G401.6 (cell line): ENCODE measurements around the gene SLAIN1.

Experiments used
- FAIRE-seq: peaks from 2 replicates; lab custom pipeline; 2012; peaks lifted over from hg19 to GRCh38; lab: Jason Lieb, UNC

The SLAIN1 gene

DNA sequence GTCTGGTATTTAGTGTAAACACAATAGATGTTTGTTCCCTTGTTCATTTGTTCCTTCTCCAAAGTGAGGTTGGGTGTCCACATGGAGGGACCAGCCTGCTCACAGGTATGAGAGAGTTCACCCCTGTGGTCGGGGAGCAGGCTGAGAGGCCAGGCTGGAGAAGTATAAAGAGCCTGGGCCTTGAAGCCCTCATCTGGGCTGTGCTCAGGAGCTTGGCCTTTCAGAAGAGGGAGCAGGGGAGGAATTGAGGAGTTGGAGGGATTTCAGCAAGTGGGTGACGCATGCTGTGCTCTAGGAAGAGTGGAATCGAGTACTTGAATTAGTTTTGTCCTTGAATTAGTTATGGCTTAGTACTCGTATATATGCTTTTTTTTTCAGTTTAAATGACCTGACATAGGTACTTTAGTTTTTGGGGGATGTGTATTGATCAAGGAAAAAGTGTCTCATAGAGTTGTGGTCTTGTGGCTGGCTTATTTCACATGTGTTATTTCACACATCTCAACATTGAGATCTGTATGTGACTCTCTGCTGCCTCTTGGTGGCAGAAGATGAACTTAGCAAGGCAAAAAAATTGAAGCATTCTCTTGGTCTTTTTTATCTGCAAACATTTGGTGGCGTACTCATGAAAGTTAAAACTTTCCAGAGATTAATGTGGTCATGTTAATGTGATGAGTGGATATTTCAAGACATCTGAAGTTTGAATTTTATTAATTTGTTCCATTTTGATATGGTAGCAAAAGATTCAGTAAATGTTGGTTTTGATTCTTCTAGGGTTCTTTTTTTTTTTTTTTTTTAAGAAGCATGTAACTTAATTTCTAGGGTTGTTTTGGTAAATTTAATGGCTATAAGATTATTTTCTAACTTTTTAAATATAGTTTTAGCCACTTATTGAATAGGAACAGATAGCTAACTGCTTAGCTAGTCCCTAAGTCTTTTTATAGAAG lies 54.3 kb downstream of the SLAIN1 start:
- peak; percentile 87 for FAIRE-seq

DNA sequence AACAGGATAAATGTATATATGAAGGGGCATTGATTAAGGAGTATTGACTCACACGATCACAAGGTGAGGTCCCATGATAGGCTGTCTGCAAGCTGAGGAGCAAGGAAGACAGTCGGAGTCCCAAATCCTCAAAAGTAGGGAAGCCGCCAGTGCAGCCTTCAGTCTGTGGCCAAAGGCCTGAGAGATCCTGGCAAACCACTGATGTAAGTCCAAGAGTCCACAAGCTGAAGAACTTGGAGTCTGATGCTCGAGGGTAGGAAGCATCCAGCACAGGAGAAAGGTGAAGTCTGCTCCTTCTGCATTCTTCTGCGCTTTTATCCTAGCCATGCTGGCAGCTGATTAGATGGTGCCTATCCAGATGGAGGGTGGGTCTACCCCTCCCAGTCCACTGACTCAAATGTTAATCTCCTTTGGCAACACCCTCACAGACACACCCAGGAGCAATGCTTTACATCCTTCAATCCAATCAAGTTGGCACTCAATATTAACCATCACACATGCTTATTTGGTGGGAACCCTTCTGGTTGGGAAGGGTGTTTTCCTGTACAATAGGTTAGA lies 55.1 kb downstream of the SLAIN1 start:
- FAIRE-seq, result no peak

DNA sequence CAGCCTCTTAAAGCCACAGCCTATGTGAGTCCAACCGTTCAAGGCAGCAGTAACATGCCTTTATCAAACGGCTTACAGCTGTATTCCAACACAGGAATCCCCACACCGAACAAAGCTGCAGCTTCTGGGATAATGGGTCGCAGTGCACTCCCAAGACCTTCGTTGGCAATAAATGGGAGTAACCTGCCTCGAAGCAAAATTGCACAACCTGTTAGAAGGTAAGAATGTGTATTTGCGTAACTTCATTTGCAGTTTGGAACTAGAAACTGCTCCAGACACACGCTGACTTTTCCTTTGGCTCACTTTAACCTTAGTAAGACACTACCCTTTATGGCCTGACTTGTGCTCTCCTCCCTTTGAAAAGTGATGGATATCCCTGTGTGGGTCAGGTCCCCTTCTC lies 63.4 kb downstream of the SLAIN1 start:
- no peak for FAIRE-seq

DNA sequence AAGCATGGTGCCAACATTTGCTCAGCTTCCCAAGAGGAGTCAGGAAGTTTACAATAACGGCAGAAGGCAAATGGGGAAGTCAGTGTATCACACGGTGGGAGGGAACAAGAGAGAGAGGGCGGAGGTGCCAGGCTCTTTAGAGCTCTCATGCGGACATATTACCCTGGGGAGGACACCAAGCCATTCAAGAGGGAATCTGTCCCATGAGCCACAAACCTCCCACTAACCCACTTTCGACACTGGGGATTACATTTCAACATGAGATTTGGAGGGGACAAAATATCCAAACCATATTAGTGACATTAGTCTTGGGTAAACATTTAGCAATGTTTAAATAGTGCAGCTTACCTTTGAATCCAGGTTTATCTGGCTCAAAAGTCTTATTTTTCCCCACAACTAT lies 69.9 kb downstream of the SLAIN1 start:
- FAIRE-seq, result no peak

DNA sequence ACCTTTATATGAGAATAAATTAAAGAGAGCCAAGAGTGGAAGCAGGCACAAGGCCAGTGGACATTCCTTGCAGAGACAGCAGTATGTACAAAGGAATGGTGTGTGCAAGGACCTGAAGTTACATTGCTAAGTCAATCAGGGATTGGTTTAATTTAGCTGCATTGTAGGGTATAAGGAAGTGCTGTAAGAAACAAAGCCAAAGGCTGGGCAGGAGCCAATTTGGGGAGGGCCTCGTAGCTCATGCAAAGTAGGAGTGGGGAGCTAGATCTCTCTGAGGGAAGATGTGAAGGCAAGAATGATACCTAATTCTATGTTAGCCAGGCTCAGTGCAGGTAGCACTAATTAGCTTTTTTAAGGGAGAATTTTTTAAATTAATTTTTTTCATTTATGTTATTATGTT lies 76.7 kb downstream of the SLAIN1 start:
- no peak for FAIRE-seq

DNA sequence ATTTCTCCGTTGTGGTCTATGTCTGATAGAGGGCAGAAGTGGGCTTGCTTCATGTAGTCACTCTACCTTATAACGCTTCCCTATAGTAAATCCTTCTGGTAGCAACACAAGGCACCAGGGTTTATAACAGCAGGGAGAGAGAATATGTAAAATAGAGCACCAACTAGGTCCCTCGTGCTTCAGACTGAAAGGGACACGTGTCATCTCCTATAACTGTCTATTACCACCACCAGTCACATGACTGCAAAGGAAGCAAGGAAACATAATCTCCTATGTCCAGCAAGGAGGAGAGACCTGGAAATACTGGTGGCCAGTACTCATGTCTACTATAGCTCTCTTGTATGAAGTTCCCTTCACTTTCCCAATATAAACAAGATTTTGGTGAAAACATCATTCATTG lies 79.2 kb downstream of the SLAIN1 start:
- no peak for FAIRE-seq

DNA sequence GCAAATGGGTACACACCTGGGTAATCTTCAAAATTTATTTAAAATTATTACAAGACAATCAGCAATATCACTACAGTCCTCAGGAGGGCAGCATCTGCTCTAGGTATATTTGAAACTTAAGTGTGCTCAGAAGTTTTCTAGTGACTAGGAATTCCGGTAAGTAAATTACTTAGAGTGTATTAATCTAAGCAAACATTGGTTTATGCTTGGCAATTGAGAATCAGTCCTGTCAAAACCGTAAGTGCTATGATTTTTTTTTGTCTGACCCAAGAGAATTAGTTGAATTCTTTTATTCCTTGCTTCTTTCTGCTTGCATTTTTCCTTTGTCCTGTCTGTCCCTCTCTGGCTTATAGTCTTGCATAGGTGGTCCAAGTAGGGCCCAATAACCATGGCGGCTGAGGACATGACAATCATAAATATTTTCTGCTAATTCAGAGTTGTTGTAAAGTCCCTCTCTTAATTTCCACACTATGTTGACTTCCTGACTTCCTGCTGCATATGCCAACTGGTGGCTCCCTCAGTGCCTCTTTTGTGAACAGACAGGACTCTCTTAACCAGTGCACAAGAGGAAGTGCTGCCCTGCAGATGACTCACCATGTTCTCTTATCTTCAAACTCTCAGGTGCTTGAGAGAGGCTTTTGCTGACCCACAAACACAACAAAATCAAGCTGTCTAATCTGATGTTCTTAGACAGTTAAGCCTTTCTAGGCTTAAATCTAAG lies 82.2 kb downstream of the SLAIN1 start:
- peak; percentile 90 for FAIRE-seq

DNA sequence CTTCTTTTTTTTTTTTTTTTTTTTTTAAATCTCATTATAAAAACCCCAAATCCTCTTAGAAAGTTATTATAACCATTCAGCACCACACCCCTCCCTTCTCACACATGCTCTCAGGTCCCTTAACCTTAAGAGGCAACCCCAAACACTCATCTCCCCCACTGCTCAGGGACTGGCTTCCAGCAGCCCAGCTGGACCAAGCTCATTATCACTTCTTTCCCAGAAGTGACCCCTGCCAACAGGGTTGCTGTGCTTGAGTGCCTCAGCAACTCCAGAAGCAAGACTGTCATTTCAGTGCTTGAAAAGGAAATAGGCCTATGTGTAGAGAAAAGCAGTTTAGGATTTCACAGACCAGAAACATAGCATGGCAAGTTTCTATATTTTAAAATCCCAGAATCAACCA lies 84.3 kb downstream of the SLAIN1 start:
- FAIRE-seq, result no peak

DNA sequence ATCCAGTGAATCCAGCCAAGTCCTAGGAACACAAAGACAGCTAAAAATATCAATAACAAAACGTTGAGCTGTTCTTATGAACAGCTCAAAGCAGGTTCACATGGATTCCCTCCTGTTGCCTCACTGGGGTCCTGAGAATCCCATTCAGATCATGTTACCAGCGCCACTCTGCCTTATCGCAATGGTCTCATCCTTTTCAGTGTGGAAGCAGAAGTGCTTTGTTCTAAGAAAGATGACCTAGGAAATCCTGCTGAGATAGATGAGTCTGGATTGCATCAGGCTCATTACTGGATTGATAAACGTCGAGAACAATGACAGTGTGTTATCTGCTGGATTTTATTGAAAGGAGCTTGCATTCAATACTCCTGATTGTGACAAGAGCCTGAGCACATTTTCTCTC lies 87.0 kb downstream of the SLAIN1 start:
- no peak for FAIRE-seq

DNA sequence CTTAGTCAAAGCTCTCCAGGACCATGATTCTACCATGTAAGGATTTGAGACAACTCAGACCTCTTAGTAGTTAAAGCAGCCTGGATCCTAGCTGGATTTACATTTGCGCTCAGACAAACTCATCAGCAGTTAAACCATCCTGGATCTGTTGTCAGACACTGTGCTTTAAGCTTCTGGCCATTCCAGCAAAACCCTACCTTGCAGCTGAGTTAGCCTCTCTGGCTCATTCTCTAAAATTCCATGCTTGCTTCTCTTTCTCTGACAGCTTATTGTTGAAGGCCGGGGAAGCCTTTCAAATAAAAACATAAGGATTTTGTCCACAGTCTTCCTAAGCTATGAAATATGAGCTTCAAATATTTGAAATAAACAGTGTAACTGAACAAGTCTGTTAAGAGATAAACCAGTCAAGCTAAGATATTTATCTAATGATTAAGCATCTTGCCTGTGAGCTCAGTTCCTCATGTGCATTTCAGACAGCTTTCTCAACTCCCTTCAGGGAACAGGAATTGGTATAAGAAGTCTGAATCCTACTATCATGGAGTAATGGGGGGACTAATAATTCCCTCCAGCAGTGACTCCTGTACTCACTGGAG lies 89.3 kb downstream of the SLAIN1 start:
- FAIRE-seq, result no peak

DNA sequence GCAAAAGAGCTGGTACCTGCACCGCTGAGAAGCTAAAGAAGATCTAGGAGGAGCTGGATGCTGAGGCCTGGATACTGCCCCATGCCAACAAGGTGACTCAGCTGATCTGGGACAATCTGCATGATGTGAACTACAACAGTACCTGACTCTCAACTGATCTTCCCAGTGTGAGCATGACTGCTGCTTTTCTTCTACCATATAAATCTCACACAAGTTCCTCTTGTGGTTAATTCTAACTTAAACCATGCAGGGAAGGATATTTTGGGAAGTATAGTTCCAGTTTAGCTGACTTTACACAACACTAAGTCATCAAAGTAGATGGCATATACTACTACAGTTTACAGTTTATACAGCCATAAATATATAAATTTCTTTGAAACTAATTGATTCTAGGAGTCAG lies 91.9 kb downstream of the SLAIN1 start:
- FAIRE-seq, result no peak

DNA sequence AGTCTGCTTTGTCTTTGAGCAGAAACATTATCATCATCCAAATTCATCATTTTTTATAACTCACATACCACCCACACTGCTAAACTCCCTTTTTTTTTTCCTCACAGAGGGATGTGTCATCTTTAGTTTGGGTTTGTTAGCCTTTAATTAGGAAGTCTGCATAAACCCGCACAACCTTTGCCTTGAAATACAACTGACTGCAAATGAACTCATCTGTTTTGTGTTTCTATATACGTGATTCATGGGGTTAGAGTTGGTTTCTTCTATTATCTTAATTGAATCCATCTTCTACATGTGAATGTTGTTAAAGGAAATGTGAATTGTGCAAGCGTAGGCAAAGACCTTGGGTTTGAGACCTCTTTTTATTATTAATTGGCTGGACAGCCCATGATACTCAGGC lies 102.7 kb downstream of the SLAIN1 start:
- no peak for FAIRE-seq

DNA sequence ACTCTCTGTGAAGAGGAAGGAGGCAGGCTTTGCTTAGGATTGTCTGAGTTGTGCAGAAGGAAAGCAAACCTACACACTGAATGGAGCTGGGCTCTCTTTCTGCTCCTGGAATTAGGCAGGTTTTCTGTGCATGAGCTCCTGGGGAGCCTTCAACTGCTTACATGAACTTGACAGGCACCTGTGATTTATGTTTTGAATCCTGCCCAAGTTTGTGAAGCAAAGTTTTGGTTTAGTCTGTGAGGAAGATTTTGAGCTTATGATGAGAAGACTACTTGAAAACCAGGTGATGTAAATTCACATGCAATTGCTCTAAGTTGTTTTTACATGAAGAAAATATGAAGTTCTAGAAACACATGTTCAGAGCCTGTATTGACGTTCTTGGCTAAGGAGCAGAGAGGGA lies 109.0 kb downstream of the SLAIN1 start:
- no peak for FAIRE-seq

DNA sequence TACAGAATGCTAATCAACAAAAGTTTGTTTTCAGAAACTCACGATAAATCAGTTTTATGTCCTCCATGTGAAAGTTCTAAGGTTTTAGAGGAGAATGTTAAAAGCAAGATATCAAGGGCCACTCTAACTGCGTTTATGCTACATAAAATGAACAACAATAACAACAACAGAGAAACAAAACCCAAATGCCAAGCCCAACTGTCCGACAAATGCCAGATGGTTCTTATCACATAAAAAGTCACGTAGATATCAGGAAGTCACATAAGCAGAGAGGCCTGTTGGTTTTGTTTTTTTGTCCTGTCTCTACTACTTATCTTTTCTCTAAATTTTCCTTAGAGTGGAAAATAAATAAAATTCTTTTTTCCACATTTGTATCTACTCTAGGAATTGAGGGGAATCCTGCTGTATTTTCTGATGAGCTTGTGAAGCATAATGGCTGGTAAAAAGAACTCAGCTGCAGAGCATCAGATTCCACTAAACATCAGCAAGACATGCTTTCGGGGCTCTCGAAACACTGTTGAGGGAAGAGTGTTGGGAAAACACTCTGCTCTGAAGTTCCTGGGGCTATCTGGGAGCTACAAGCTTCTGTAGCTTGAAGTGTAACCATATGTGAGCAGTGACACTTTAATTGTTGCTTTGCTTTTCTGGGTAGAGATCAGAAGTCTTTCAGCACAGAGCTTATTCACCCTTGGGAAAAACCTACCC lies 110.1 kb downstream of the SLAIN1 start:
- FAIRE-seq, result no peak

DNA sequence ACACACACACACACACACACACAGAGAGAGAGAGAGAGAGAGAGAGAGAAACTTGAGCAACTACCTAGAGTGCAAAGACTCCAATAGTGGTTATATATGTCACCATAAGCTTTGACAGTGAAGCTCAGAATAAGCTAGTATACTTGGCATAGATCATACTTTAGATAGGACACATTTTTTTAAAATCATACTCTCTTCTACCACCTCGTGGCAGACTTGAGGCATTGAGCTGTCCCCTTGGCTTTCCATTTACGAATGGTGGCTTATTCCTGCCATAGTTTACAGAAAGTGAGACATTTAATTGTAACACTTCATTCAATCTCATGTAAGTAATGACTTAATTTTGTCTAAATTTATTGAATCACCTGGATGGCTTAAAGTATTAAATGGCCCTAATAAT lies 112.9 kb downstream of the SLAIN1 start:
- no peak for FAIRE-seq

DNA sequence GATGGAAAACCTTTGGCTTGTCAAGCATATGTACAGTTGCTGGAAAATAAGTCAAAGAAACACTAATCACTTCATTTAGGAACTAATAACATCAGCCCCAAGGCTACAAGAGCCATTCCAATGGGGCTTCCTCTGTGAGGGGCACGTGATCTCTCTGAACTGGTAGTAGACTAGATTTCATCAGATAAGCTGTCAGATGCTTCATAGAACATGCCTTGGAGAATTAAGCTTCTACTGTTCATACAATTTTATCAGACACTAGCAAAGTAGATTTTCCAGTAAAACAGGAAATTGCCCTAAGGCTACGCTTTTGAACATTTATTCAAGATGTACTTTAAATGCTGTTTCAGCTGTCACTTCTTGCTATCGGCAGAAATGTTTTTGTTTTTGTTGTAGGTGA lies 113.4 kb downstream of the SLAIN1 start:
- no peak for FAIRE-seq

DNA sequence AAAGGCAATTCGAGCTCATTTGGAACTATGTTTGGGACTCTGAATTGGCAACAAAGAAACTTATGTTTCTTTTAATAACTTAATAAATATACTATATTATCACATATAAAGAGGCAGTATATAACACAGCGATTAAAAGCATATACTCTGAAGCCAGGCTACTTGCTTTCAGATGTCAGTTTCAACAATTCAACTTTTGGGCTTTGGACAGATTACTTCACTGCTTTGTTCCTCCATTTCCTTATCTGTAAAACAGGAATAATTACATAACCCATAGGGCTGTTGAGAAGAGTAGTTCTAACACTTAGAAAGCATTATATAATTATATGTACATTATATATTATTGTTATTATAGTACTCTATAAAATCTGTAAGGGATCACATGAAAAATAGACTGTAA lies 113.9 kb downstream of the SLAIN1 start:
- FAIRE-seq, result no peak

DNA sequence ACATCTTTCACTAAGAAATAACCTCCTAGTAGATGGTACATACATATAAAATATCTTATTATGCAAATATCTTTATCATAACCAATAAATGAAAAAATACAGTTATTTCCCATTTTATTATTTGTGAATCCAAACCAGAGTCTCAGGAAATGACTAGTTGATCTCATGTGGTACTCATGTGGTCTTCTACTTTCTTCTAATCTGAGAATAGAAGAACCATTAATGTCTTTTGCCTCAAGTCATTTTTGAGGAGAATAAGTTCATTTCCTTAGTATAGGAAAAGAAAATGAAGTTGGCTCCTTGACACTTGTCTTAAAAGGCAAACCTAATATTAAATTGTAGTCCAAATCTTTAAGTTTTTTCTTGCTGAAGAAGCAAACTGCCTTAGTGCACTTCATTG lies 114.5 kb downstream of the SLAIN1 start:
- FAIRE-seq, result no peak
